Measurements from ENCODE around the gene BCL7A.
A peak's percentile ranks its signal among the peaks of the same experiment; 100 is the strongest.

Gene BCL7A

DNA sequence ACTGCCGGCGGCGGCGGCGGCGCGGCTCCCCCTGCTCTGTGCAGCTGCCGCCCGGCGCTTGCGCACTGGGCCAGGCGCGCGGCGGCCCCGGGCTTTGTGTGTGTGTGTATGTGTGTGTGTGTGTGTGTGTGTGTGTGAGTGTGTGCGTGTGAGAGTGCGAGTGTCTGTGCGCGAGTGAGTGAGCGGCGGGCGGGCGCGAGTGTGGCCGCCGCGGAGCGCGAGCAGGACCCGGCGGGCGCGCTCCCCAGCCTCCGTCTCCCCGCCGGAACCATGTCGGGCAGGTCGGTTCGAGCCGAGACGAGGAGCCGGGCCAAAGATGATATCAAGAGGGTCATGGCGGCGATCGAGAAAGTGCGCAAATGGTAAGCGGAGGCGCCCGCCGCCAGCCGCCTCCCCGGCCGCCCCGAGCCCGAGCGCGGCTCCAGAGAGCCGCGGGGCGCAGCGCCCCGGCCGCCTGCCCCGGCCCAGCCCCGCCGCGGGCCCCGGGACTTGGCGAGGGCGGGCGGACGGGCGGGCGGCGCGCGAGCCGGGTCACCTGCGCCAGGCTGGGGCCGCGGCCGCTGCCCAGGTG is at the start of gene BCL7A:
TSS of gene BCL7A (plus strand) at position 63 of the 571 bp plus-strand sequence. CDS start at position 271, 208 bp downstream.
- Histone ChIP-seq H3K4me3 (ENCODE audit: low read depth, low read length) (peak within 1 kb of the TSS; percentile 78), H3K36me3 (ENCODE audit: control insufficient read depth, insufficient read depth, low read length) (no peaks in the 10 kb centered on the region), H3K27me3 (ENCODE audit: control insufficient read depth, insufficient read depth, low read length) (peaks cover 26% of the 10 kb centered on the region), H3K4me1 (ENCODE audit: control insufficient read depth, insufficient read depth, low read length) (no peaks in the 10 kb centered on the region), H3K9me3 (ENCODE audit: control insufficient read depth, insufficient read depth, low read length) (no peaks in the 10 kb centered on the region), H3K9ac (ENCODE audit: low read depth, low read length) (peak within 1 kb of the TSS; percentile 75), H3K27ac (ENCODE audit: low read depth, low read length) (peak within 1 kb of the TSS; percentile 42)

DNA sequence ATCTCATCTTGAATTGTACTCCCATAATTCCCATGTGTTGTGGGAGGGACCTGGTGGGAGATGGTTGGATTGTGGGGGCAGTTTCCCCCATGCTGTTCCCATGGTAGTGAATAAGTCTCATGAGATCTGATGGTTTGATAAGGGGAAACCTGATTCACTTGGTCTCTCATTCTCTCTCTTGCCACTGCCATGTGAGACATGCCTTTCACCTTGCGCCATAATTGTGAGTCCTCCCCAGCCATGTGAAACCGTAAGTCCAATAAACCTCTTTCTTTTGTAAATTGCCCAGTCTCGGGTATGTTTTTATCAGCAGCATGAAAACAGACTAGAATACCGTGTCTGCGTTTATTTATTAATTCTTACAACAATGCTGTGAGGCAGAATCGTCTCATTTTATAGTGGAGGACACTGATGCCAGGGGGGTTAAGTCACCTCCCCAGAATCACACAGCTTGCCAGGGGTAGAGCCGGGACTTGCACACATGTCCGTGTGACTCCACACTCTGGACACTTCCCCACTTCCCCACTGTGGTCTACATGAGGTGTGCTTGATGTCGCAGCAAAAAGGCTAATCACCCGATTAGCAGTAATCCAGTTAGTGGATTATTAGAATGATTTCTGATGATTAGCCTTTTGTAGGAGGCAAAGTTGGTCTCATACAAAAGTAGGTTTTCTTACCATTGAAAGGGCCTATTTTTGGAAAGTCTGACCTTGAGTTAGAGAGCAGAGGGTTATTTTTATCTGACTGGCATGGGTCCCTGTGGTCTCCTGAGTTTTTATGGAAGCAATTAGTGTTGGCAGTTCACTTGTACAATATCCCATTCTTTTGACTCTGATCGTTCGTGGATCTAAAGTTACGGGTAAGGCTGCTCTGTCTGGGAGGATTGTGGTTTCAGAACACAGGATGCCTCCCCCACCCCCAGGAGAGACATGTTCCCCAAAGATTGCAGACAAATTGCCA is 47.4 kb upstream of the BCL7A start:
- H3K9me3 ChIP-seq (ENCODE audit: control insufficient read depth, insufficient read depth, low read length): 0 out of 2 replicates have a peak, but pooled peaks cover 3% of the 10 kb centered on the region
- no peak overlapping the region for H3K4me3 ChIP-seq (ENCODE audit: low read depth, low read length)
- no peak overlapping the region for H3K27ac ChIP-seq (ENCODE audit: low read depth, low read length)
- H3K9ac ChIP-seq (ENCODE audit: low read depth, low read length): no peak overlapping the region
- H3K36me3 ChIP-seq (ENCODE audit: control insufficient read depth, insufficient read depth, low read length): no peaks in the 10 kb centered on the region
- H3K4me1 ChIP-seq (ENCODE audit: control insufficient read depth, insufficient read depth, low read length): no peaks in the 10 kb centered on the region
- H3K27me3 ChIP-seq (ENCODE audit: control insufficient read depth, insufficient read depth, low read length): no peaks in the 10 kb centered on the region

DNA sequence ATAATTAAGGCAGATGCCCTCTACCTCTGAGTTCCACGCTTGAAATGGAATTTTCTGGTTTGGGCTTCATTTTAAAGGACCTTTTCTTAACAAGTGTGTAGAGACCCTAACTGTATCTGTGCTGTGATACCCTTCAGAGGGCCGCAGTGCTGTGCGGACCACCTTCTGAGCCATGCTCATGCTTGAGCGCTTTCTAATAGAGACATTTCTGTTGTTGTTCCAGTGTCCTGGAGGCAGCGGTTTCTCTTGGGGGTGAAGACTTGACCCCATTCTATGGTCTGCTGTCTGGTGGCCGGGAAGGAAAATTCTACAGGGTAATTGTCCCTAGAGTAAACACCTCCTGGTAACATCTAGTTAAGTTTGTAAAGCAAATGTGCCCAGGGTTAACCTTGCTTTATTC is 46.7 kb upstream of the BCL7A start:
- Histone ChIP-seq H3K27me3 (ENCODE audit: control insufficient read depth, insufficient read depth, low read length) (no peaks in the 10 kb centered on the region), H3K36me3 (ENCODE audit: control insufficient read depth, insufficient read depth, low read length) (no peaks in the 10 kb centered on the region), H3K4me1 (ENCODE audit: control insufficient read depth, insufficient read depth, low read length) (no peaks in the 10 kb centered on the region), H3K9me3 (ENCODE audit: control insufficient read depth, insufficient read depth, low read length) (0 out of 2 replicates have a peak, but pooled peaks cover 3% of the 10 kb centered on the region), H3K9ac (ENCODE audit: low read depth, low read length) (no peak overlapping the region), H3K4me3 (ENCODE audit: low read depth, low read length) (no peak overlapping the region), H3K27ac (ENCODE audit: low read depth, low read length) (no peak overlapping the region)

DNA sequence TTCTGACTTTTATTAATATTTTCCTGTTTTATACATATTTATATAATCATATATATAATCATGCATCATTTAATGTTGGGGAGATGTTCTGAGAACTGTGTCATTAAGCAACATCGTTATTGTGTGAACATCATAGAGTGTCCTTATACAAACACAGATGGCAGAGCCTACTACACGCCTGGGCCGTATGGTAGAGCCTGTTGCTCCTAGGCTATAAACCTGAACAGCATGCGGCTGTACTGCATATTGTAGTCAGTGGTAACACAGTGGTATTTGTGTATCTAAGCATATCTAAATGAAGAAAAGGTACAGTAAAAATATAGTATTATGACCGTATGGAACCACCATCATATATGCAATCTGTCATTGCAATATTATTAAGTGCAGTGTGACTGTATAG is 44.7 kb upstream of the BCL7A start:
- 0 out of 2 replicates have a peak, but pooled peaks cover 3% of the 10 kb centered on the region for H3K9me3 ChIP-seq (ENCODE audit: control insufficient read depth, insufficient read depth, low read length)
- no peaks in the 10 kb centered on the region for H3K27me3 ChIP-seq (ENCODE audit: control insufficient read depth, insufficient read depth, low read length)
- no peak overlapping the region for H3K9ac ChIP-seq (ENCODE audit: low read depth, low read length)
- no peak overlapping the region for H3K27ac ChIP-seq (ENCODE audit: low read depth, low read length)
- no peak overlapping the region for H3K4me3 ChIP-seq (ENCODE audit: low read depth, low read length)
- H3K4me1 ChIP-seq (ENCODE audit: control insufficient read depth, insufficient read depth, low read length): no peaks in the 10 kb centered on the region
- no peaks in the 10 kb centered on the region for H3K36me3 ChIP-seq (ENCODE audit: control insufficient read depth, insufficient read depth, low read length)

DNA sequence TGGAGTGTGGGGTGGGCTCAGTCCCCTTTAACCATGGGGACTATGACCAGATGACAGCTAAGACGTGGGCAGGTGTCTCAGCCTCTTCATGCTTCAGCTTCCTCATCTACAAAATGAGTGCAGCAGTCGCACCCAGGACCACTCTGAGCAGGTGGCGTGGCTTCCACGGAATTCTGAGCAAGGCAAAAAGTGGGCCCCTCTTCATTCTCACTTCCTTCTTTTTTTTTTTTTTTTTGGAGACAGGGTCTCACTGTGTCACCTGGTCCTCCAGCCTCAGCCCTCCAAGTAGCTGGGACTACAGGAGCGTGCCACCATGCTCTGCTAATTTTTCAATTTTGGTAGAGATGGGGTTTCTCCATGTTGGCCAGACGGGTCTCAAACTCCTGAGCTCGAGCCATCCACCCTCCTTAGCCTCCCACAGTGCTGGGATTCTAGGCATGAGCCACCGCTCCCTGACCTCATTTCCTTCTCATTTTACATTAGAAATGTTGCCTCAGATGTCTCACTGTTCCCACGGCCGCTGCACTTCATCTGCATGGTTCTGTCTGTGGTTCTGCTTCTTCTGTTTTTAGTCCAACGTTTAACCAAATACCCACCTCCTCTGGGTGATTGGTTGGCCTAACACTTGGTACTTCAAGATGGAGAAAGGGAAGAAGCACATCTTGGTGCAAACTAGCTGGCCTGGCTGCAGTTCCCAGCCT is 41.3 kb upstream of the BCL7A start:
- H3K9me3 ChIP-seq (ENCODE audit: control insufficient read depth, insufficient read depth, low read length): no peaks in the 10 kb centered on the region
- H3K4me3 ChIP-seq (ENCODE audit: low read depth, low read length): no peak overlapping the region
- no peaks in the 10 kb centered on the region for H3K27me3 ChIP-seq (ENCODE audit: control insufficient read depth, insufficient read depth, low read length)
- H3K27ac ChIP-seq (ENCODE audit: low read depth, low read length): no peak overlapping the region
- H3K9ac ChIP-seq (ENCODE audit: low read depth, low read length): no peak overlapping the region
- H3K4me1 ChIP-seq (ENCODE audit: control insufficient read depth, insufficient read depth, low read length): no peaks in the 10 kb centered on the region
- no peaks in the 10 kb centered on the region for H3K36me3 ChIP-seq (ENCODE audit: control insufficient read depth, insufficient read depth, low read length)

DNA sequence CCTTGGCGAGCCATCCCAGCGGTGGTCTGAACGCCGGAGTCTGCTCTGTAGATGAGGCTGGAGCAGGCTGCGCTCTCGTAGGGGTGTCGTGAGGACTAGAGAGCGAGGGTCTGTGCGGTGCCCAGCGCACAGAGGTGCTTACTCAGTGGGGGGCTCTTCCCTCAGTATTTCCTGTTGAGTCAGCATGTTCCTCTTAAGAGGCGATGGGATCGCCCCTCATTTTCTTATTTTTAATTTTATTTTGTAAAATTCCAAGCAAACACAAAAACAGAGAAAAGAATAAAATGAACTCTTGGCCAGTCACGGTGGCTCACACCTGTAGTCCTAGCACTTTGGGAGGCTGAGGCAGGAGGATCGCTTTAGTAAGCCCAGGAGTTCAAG is 40.8 kb upstream of the BCL7A start:
- H3K9ac ChIP-seq (ENCODE audit: low read depth, low read length): no peak overlapping the region
- H3K4me1 ChIP-seq (ENCODE audit: control insufficient read depth, insufficient read depth, low read length): no peaks in the 10 kb centered on the region
- H3K27ac ChIP-seq (ENCODE audit: low read depth, low read length): no peak overlapping the region
- H3K27me3 ChIP-seq (ENCODE audit: control insufficient read depth, insufficient read depth, low read length): no peaks in the 10 kb centered on the region
- H3K4me3 ChIP-seq (ENCODE audit: low read depth, low read length): no peak overlapping the region
- no peaks in the 10 kb centered on the region for H3K9me3 ChIP-seq (ENCODE audit: control insufficient read depth, insufficient read depth, low read length)
- H3K36me3 ChIP-seq (ENCODE audit: control insufficient read depth, insufficient read depth, low read length): no peaks in the 10 kb centered on the region

DNA sequence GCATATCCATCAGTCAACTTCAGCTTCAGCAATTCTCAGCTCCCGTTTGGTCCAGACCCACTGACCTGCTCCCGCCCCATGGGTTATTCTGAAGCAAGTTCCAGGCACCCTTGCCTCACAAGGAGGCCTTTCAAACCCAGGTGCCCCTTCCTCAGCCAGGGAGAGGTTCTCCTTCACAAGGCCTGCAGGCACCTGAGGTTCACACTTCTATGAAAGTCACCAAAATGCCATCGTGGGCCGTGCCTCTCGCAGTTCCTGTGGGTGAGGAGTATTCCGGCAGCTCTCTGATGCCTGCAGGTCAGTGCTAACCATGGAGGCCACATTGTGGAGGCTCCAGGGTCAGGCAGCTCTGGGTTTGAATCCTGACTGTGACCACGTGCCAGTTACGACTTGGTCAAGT is 40.2 kb upstream of the BCL7A start:
- H3K36me3 ChIP-seq (ENCODE audit: control insufficient read depth, insufficient read depth, low read length): no peaks in the 10 kb centered on the region
- H3K27me3 ChIP-seq (ENCODE audit: control insufficient read depth, insufficient read depth, low read length): no peaks in the 10 kb centered on the region
- no peak overlapping the region for H3K9ac ChIP-seq (ENCODE audit: low read depth, low read length)
- H3K9me3 ChIP-seq (ENCODE audit: control insufficient read depth, insufficient read depth, low read length): no peaks in the 10 kb centered on the region
- H3K4me1 ChIP-seq (ENCODE audit: control insufficient read depth, insufficient read depth, low read length): no peaks in the 10 kb centered on the region
- no peak overlapping the region for H3K4me3 ChIP-seq (ENCODE audit: low read depth, low read length)
- H3K27ac ChIP-seq (ENCODE audit: low read depth, low read length): no peak overlapping the region

DNA sequence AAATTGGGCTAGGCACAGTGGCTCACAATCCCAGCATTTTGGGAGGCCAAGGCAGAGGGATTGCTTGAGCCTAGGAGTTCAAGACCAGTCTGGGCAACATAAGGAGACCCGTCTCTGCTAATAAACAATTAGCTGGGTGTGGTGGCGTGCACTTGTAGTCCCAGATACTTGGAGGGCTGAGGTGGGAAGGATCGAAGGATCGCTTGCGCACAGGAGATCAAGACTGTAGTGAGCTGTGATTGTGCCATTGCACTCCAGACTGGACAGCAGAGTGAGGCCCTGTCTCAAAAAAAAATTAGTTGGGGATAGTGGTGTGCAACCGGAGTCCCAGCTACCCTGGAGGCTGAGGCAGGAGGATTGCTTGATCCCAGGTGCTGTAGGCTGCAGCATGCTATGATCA is 38.7 kb upstream of the BCL7A start:
- H3K4me1 ChIP-seq (ENCODE audit: control insufficient read depth, insufficient read depth, low read length): no peaks in the 10 kb centered on the region
- no peaks in the 10 kb centered on the region for H3K36me3 ChIP-seq (ENCODE audit: control insufficient read depth, insufficient read depth, low read length)
- no peak overlapping the region for H3K27ac ChIP-seq (ENCODE audit: low read depth, low read length)
- H3K9ac ChIP-seq (ENCODE audit: low read depth, low read length): no peak overlapping the region
- no peaks in the 10 kb centered on the region for H3K9me3 ChIP-seq (ENCODE audit: control insufficient read depth, insufficient read depth, low read length)
- H3K4me3 ChIP-seq (ENCODE audit: low read depth, low read length): no peak overlapping the region
- H3K27me3 ChIP-seq (ENCODE audit: control insufficient read depth, insufficient read depth, low read length): no peaks in the 10 kb centered on the region

DNA sequence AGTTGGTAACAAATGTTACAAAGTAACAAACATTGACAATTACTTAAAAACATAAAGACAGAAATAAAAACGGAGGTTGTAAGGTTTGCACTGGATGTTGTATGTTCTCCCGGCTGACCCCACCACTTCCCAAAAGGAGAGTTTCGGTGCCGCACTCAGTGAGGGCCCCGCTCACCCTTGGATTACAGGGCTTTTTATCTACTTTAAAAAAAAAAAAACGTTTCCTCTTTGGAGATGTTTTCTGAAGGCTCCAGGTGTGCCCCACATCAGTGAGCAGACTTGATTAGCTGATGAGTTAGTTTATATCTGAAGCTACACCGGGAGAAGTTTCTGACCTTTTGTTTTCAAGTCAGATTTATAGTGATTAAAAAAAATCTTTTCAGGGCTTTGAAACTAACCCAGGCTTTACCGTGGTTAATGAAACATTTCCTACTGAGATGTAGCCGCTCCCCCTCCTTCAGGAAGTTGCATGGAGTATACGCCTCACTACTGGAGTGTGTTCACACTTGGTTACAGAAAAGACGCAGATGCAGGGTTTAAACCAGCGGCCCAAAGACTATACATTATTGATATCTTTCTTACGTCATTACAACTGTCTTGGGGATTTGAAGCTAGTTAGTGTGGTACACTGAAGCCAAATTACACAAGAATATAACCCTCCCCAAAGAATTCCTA is 38.0 kb upstream of the BCL7A start:
- Histone ChIP-seq H3K4me3 (ENCODE audit: low read depth, low read length) (no peak overlapping the region), H3K36me3 (ENCODE audit: control insufficient read depth, insufficient read depth, low read length) (no peaks in the 10 kb centered on the region), H3K4me1 (ENCODE audit: control insufficient read depth, insufficient read depth, low read length) (no peaks in the 10 kb centered on the region), H3K27me3 (ENCODE audit: control insufficient read depth, insufficient read depth, low read length) (no peaks in the 10 kb centered on the region), H3K9me3 (ENCODE audit: control insufficient read depth, insufficient read depth, low read length) (no peaks in the 10 kb centered on the region), H3K27ac (ENCODE audit: low read depth, low read length) (no peak overlapping the region), H3K9ac (ENCODE audit: low read depth, low read length) (no peak overlapping the region)

DNA sequence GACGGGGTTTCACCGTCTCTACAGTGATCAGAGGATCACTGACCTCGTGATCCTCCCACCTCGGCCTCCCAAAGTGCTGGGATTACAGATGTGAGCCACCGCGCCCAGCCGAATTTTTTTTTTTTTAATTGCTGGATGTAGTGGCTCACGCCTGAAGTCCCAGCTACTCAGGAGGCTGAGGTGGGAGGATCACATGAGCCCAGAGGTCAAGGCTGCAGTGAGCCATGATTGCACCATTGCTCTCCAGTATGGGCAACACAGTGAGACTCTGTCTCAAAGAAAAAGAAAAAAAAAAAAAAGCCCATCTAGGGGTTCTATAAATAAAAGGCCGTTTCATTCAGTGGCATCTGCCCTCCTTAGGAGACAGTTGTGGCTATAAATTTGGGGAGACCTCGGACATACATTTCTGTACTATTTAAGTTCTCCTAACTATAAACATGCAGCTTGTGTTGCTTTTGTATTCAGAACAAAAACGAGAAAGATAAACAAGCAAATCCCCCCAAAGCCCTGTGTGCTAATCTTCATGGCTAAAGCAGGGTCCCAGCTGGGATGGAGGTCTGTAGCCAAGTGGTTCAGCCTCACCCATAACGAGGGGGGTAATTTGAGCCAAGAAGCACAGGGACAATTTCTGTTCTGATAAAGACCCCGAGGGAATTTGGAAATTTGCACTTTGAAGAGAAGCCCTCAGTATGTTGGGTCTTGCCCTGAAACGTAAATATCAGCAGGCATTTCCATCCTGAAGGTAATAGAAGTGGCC is 35.0 kb upstream of the BCL7A start:
- no peaks in the 10 kb centered on the region for H3K27me3 ChIP-seq (ENCODE audit: control insufficient read depth, insufficient read depth, low read length)

More for the DNA sequence above, 35.0 kb upstream of the BCL7A start:
- H3K4me1 ChIP-seq (ENCODE audit: control insufficient read depth, insufficient read depth, low read length): no peaks in the 10 kb centered on the region
- H3K27ac ChIP-seq (ENCODE audit: low read depth, low read length): no peak overlapping the region
- no peaks in the 10 kb centered on the region for H3K36me3 ChIP-seq (ENCODE audit: control insufficient read depth, insufficient read depth, low read length)
- H3K9ac ChIP-seq (ENCODE audit: low read depth, low read length): no peak overlapping the region
- H3K9me3 ChIP-seq (ENCODE audit: control insufficient read depth, insufficient read depth, low read length): no peaks in the 10 kb centered on the region
- H3K4me3 ChIP-seq (ENCODE audit: low read depth, low read length): no peak overlapping the region
